IPS-20b (cell line): ENCODE results near the gene CCDC91.
A peak's percentile ranks its signal among the peaks of the same experiment; 100 is the strongest.

Source experiments
- H3K27ac ChIP-seq: one replicate; pipeline ENCODE4 v1.5.1; 2013; ENCODE audit warnings: low read length
- H3K27me3 ChIP-seq: 2 replicates; pipeline ENCODE4 v1.6.1; 2013; ENCODE audit warnings: mild to moderate bottlenecking, low read length, inconsistent platforms; ENCODE audit not compliant: insufficient read depth
- H3K36me3 ChIP-seq: 2 replicates; pipeline ENCODE4 v1.6.1; 2013; ENCODE audit warnings: low read depth, mild to moderate bottlenecking, inconsistent platforms, low read length, moderate library complexity; ENCODE audit not compliant: insufficient read depth
- H3K4me1 ChIP-seq: 2 replicates; pipeline ENCODE4 v1.6.1; 2013; ENCODE audit warnings: mild to moderate bottlenecking, control low read depth, inconsistent platforms, low read length, moderate library complexity; ENCODE audit not compliant: insufficient read depth
- H3K4me3 ChIP-seq: 2 replicates; pipeline ENCODE4 v1.5.1; 2013; ENCODE audit warnings: mild to moderate bottlenecking, low read length, inconsistent platforms
- H3K9ac ChIP-seq: 2 replicates; pipeline ENCODE4 v1.6.1; 2013; ENCODE audit warnings: low read depth, mild to moderate bottlenecking, inconsistent platforms, low read length, moderate library complexity
- H3K9me3 ChIP-seq: 2 replicates; pipeline ENCODE4 v1.6.1; 2013; ENCODE audit warnings: mild to moderate bottlenecking, low read depth, low read length, inconsistent platforms; ENCODE audit not compliant: insufficient read depth

CCDC91 gene

DNA sequence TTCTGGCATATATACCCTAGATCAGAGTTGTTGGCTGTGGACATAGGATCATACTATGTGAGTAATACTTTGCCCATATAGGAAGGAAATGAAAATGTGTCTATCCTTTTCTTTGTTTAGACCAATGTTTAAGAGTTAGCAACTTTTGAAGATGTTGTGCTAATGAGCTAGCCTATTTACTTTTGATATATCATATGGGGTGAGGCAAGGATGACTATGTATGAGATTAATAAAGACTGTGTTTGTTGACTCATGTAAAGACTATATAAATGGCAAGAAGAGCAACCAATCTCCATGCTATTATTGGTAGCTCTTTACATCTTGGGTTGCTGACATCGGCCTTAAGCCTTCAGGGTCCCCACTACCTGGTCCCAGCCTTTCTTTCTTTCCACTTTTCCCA lies 289.4 kb downstream of the CCDC91 start:
- Histone ChIP-seq H3K4me3 (no peak overlapping the region), H3K9ac (no peak overlapping the region), H3K27ac (no peak overlapping the region), H3K36me3 (no peaks in the 10 kb centered on the region), H3K4me1 (no peaks in the 10 kb centered on the region), H3K9me3 (no peaks in the 10 kb centered on the region), H3K27me3 (no peaks in the 10 kb centered on the region)

GRCh38 chr12:28484156-28484555 lies 293.9 kb downstream of the CCDC91 start:
- H3K4me1 ChIP-seq: peaks cover 20% of the 10 kb centered on the region
- H3K27ac ChIP-seq: no peak overlapping the region
- H3K27me3 ChIP-seq: no peaks in the 10 kb centered on the region
- no peak overlapping the region for H3K9ac ChIP-seq
- H3K36me3 ChIP-seq: no peaks in the 10 kb centered on the region
- no peaks in the 10 kb centered on the region for H3K9me3 ChIP-seq
- H3K4me3 ChIP-seq: no peak overlapping the region

GRCh38 chr12:28486521-28486920 lies 296.3 kb downstream of the CCDC91 start:
- no peaks in the 10 kb centered on the region for H3K27me3 ChIP-seq
- H3K4me1 ChIP-seq: peaks cover 23% of the 10 kb centered on the region
- no peaks in the 10 kb centered on the region for H3K9me3 ChIP-seq
- peak overlapping the region; percentile 45; the same call in 1 of the 2 replicates for H3K9ac ChIP-seq
- H3K4me3 ChIP-seq: peak overlapping the region; percentile 17; the same call in 1 of the 2 replicates
- H3K36me3 ChIP-seq: no peaks in the 10 kb centered on the region
- H3K27ac ChIP-seq: peak overlapping the region; percentile 42

GRCh38 chr12:28489246-28489645 lies 299.0 kb downstream of the CCDC91 start:
- peaks cover 23% of the 10 kb centered on the region for H3K4me1 ChIP-seq
- H3K4me3 ChIP-seq: no peak overlapping the region
- H3K36me3 ChIP-seq: no peaks in the 10 kb centered on the region
- no peak overlapping the region for H3K9ac ChIP-seq
- no peaks in the 10 kb centered on the region for H3K27me3 ChIP-seq
- no peaks in the 10 kb centered on the region for H3K9me3 ChIP-seq
- H3K27ac ChIP-seq: no peak overlapping the region

DNA sequence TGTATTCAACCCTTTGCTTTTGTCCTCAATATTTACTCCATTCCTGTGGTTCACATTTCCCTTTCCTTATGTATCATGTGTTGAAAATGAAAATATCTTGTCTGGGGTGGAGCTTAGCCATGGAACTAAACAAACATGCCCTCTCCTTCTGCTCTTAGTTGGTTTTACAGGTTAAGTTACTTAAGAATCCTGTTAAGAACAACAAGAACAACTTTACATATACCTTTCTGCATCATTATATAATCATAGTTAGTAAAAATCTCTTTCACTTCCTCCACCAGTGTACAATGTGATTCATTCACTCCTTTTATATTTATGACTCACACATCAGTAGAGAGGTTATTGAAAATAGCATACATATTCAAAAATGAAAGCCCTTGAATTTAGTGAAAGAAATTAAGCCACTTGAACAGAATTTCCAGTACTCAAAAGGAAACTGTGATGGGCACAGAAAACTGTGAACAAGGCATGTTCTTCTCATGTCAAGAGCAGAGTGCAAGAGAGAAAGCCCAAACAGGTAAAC lies 307.7 kb downstream of the CCDC91 start:
- Histone ChIP-seq H3K4me1 (peaks cover 8% of the 10 kb centered on the region; the same call in 1 of the 2 replicates), H3K36me3 (no peaks in the 10 kb centered on the region), H3K9ac (no peak overlapping the region), H3K9me3 (no peaks in the 10 kb centered on the region), H3K27ac (no peak overlapping the region), H3K27me3 (no peaks in the 10 kb centered on the region), H3K4me3 (no peak overlapping the region)

GRCh38 chr12:28498850-28499249 lies 308.6 kb downstream of the CCDC91 start:
- Histone ChIP-seq H3K9ac (no peak overlapping the region), H3K27ac (no peak overlapping the region), H3K9me3 (no peaks in the 10 kb centered on the region), H3K27me3 (no peaks in the 10 kb centered on the region), H3K36me3 (no peaks in the 10 kb centered on the region), H3K4me3 (no peak overlapping the region), H3K4me1 (peaks cover 8% of the 10 kb centered on the region; the same call in 1 of the 2 replicates)

DNA sequence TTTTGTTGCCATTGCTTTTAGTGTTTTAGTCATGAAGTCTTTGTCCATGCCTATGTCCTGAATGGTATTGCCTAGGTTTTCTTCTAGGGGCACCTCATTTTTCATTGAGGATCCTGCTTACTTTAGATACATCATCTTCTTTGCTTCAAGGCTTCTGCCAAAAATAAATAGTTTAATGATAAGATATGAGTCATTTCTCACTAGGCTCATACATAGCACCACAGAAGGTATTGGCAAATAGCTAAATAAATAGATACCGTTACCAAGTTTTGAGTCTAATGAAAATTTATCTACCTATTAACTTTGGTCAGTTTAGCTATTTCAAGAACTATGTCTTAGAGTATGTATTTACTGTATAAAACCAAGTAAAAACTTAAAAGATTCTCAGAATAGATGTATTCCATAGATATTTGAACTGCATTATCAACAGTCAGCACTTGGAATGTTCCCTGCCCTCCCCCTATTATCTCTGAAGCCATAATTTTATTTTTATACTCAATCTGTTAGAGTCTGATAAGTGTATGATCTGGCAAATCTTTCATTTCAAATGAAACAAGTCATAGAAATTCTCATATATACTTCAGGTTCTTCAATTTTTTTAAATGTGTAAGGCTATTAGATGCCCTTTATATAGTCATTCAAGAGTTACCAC lies 310.2 kb downstream of the CCDC91 start:
- no peak overlapping the region for H3K27ac ChIP-seq
- no peaks in the 10 kb centered on the region for H3K9me3 ChIP-seq
- H3K4me3 ChIP-seq: no peak overlapping the region
- H3K4me1 ChIP-seq: peaks cover 8% of the 10 kb centered on the region; the same call in 1 of the 2 replicates
- H3K36me3 ChIP-seq: no peaks in the 10 kb centered on the region
- H3K9ac ChIP-seq: no peak overlapping the region
- no peaks in the 10 kb centered on the region for H3K27me3 ChIP-seq

DNA sequence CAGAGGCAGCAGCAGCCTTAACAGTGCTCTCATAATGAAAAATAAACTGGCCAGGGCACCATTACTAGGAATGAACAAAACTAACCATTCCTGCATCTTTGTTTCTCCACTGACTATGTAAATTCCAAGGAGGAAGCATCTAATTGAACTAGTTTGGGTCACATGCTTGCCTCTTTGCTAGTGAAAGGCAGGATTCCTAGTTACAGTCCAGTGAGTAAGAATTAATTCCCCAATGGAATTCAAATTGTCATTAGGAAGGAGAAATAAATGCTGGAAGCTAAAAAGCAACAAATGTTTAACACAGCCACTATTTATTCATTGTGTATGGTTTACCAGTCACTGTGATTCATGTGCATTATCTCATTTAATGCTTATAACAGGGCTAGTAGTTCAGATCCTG lies 316.0 kb downstream of the CCDC91 start:
- Histone ChIP-seq H3K36me3 (no peaks in the 10 kb centered on the region), H3K9me3 (no peaks in the 10 kb centered on the region), H3K9ac (no peak overlapping the region), H3K4me3 (no peak overlapping the region), H3K27ac (no peak overlapping the region), H3K4me1 (peaks cover 6% of the 10 kb centered on the region; the same call in 1 of the 2 replicates), H3K27me3 (no peaks in the 10 kb centered on the region)

- no peak overlapping the region for H3K9ac ChIP-seq
- H3K9me3 ChIP-seq: no peaks in the 10 kb centered on the region
- H3K4me3 ChIP-seq: no peak overlapping the region
- H3K27ac ChIP-seq: no peak overlapping the region
- H3K27me3 ChIP-seq: no peaks in the 10 kb centered on the region
- no peaks in the 10 kb centered on the region for H3K36me3 ChIP-seq
- H3K4me1 ChIP-seq: peaks cover 6% of the 10 kb centered on the region; the same call in 1 of the 2 replicates
These were observed 316.8 kb downstream of the CCDC91 start for GRCh38 chr12:28507033-28507432.

DNA sequence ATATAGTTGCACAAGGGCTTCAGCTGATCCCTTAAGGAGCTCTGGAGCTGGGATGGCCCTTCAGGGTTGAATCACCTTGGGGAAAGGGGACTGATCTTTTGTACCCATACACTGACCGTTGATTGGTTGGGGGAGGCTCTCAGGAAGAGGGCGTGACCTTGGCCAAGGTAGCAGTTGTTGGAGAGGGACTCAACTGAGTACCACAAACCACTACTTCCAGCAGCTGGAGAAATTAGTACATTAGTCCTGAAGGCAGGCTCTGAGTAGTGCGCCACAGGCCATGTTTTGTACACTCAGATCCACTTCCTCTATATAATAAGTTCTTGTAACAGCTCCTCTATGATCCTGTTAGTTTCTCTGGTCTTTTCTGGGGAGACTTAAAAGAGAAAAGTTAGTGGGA lies 317.6 kb downstream of the CCDC91 start:
- H3K9me3 ChIP-seq: no peaks in the 10 kb centered on the region
- H3K9ac ChIP-seq: no peak overlapping the region
- no peak overlapping the region for H3K27ac ChIP-seq
- H3K4me3 ChIP-seq: no peak overlapping the region
- no peaks in the 10 kb centered on the region for H3K27me3 ChIP-seq
- peaks cover 6% of the 10 kb centered on the region; the same call in 1 of the 2 replicates for H3K4me1 ChIP-seq
- H3K36me3 ChIP-seq: no peaks in the 10 kb centered on the region

- Histone ChIP-seq H3K27ac (no peak overlapping the region), H3K36me3 (no peaks in the 10 kb centered on the region), H3K4me3 (no peak overlapping the region), H3K9me3 (peaks cover 7% of the 10 kb centered on the region; the same call in 1 of the 2 replicates), H3K4me1 (no peaks in the 10 kb centered on the region; the same call in 1 of the 2 replicates), H3K27me3 (no peaks in the 10 kb centered on the region), H3K9ac (no peak overlapping the region)
These were observed 322.1 kb downstream of the CCDC91 start for GRCh38 chr12:28512406-28512805.

GRCh38 chr12:28512876-28513275 lies 322.6 kb downstream of the CCDC91 start:
- Histone ChIP-seq H3K9ac (no peak overlapping the region), H3K36me3 (no peaks in the 10 kb centered on the region), H3K27me3 (no peaks in the 10 kb centered on the region), H3K4me1 (no peaks in the 10 kb centered on the region; the same call in 1 of the 2 replicates), H3K27ac (no peak overlapping the region), H3K9me3 (peaks cover 7% of the 10 kb centered on the region; the same call in 1 of the 2 replicates), H3K4me3 (no peak overlapping the region)
